Astrocyte (in vitro differentiated cells and primary cell): ENCODE measurements around the gene SOX18. TPM values are rescaled to one million over a fixed set of nuclear protein-coding genes. Genes with fewer than 3 reads are reported as not detected.

Source experiments
- DNase-seq: peaks from one replicate; pipeline ENCODE4 v3.0.0-alpha.2; 2010; ENCODE audit warnings: low read depth
- FAIRE-seq: peaks from 2 replicates; lab custom pipeline; 2011; peaks lifted over from hg19 to GRCh38; lab: Jason Lieb, UNC
- H2AFZ ChIP-seq: 2 replicates; pipeline ENCODE4 v1.6.0; 2012; ENCODE audit warnings: low read depth, low read length, inconsistent platforms
- H3K27ac ChIP-seq: 2 replicates; pipeline ENCODE4 v1.5.1; 2011; ENCODE audit warnings: low read depth, low read length, inconsistent platforms
- H3K27me3 ChIP-seq: 2 replicates; pipeline ENCODE4 v1.6.0; 2011; ENCODE audit warnings: low read length, inconsistent platforms; ENCODE audit not compliant: insufficient read depth
- H3K36me3 ChIP-seq: 2 replicates; pipeline ENCODE4 v1.5.1; 2011; ENCODE audit warnings: low read length, inconsistent platforms; ENCODE audit not compliant: insufficient read depth
- H3K4me1 ChIP-seq: 2 replicates; pipeline ENCODE4 v1.5.1; 2011; ENCODE audit warnings: low read length, inconsistent platforms; ENCODE audit not compliant: insufficient read depth
- H3K4me2 ChIP-seq: 2 replicates; pipeline ENCODE4 v1.6.0; 2012; ENCODE audit warnings: low read length, inconsistent platforms
- H3K4me3 ChIP-seq: 2 replicates; pipeline ENCODE4 v1.5.1; 2011; ENCODE audit warnings: low read depth, mild to moderate bottlenecking, low read length, inconsistent platforms; ENCODE audit not compliant: insufficient read depth
- H3K79me2 ChIP-seq: 2 replicates; pipeline ENCODE4 v1.6.0; 2012; ENCODE audit warnings: mild to moderate bottlenecking, low read length, inconsistent platforms; ENCODE audit not compliant: insufficient read depth
- H3K9ac ChIP-seq: 2 replicates; pipeline ENCODE4 v1.6.0; 2012; ENCODE audit warnings: mild to moderate bottlenecking, low read length, inconsistent platforms
- H3K9me3 ChIP-seq: 2 replicates; pipeline ENCODE4 v1.5.1; 2012; ENCODE audit warnings: low read depth, mild to moderate bottlenecking, low read length, inconsistent platforms; ENCODE audit not compliant: insufficient read depth
- H4K20me1 ChIP-seq: 2 replicates; pipeline ENCODE4 v1.6.0; 2012; ENCODE audit warnings: low read length, inconsistent platforms; ENCODE audit not compliant: insufficient read depth
- H3K27ac Mint-ChIP-seq: one replicate; pipeline ENCODE4 v1.8.0; 2021; ENCODE audit warnings: mild to moderate bottlenecking, mixed read lengths; ENCODE audit not compliant: unreplicated experiment
- H3K27me3 Mint-ChIP-seq: one replicate; pipeline ENCODE4 v1.8.0; 2021; ENCODE audit warnings: low read depth, mixed read lengths; ENCODE audit not compliant: unreplicated experiment
- H3K36me3 Mint-ChIP-seq: one replicate; pipeline ENCODE4 v1.8.0; 2021; ENCODE audit warnings: low read depth, mixed read lengths; ENCODE audit not compliant: unreplicated experiment
- H3K4me1 Mint-ChIP-seq: one replicate; pipeline ENCODE4 v1.8.0; 2021; ENCODE audit warnings: low read depth, mixed read lengths; ENCODE audit not compliant: unreplicated experiment
- H3K4me3 Mint-ChIP-seq: one replicate; pipeline ENCODE4 v1.8.0; 2021; ENCODE audit warnings: mild to moderate bottlenecking, moderate library complexity, mixed read lengths; ENCODE audit not compliant: unreplicated experiment
- H3K9me3 Mint-ChIP-seq: one replicate; pipeline ENCODE4 v1.8.0; 2021; ENCODE audit warnings: mild to moderate bottlenecking, mixed read lengths; ENCODE audit not compliant: unreplicated experiment
- CTCF ChIP-seq: IDR thresholded peaks from 2 replicates; pipeline ENCODE4 v1.5.1; 2011; ENCODE audit warnings: low read depth, mild to moderate bottlenecking, inconsistent platforms, low read length, moderate library complexity; ENCODE audit not compliant: insufficient read depth
- EZH2 ChIP-seq: IDR thresholded peaks from 2 replicates; pipeline ENCODE4 v1.6.1; 2012; ENCODE audit warnings: mild to moderate bottlenecking, low read length, inconsistent platforms; ENCODE audit not compliant: insufficient read depth
- total RNA-seq: library from RNA; stranded (reverse); gene quantifications from 2 replicates; pipeline ENCODE4 v1.2.1, GENCODE V29; 2021

Gene SOX18
- total RNA-seq, 1 donor from 2014 or later = 0.52 TPM

GRCh38 chr20:64052987-64053840, 3.8 kb upstream of the SOX18 start:
- H3K27me3 ChIP-seq = peaks cover 22% of the 10 kb centered on the region
- peak overlapping the region; percentile 20 for H3K4me3 Mint-ChIP-seq

GRCh38 chr20:64052326-64052722, 2.9 kb upstream of the SOX18 start:
- no peak overlapping the region for H3K4me2 ChIP-seq
- peaks cover 6% of the 10 kb centered on the region for H3K4me1 Mint-ChIP-seq

More at GRCh38 chr20:64052987-64053840, 3.8 kb upstream of the SOX18 start:
- no peaks in the 10 kb centered on the region for H3K9me3 ChIP-seq
- H3K4me1 ChIP-seq = peaks cover 7% of the 10 kb centered on the region
- Mint-ChIP-seq H3K4me1 (peaks cover 6% of the 10 kb centered on the region), H3K27me3 (peaks cover 20% of the 10 kb centered on the region), H3K9me3 (no peaks in the 10 kb centered on the region), H3K27ac (no peak overlapping the region), H3K36me3 (no peaks in the 10 kb centered on the region)
- H3K27ac ChIP-seq = no peak overlapping the region
- TF ChIP-seq EZH2 = no peak
- TF ChIP-seq CTCF = no peak
- H3K79me2 ChIP-seq = no peaks in the 10 kb centered on the region
- peaks cover 9% of the 10 kb centered on the region for H4K20me1 ChIP-seq
- DNase-seq (no peak), FAIRE-seq (no peak)
- H3K9ac ChIP-seq = no peak overlapping the region
- H3K4me2 ChIP-seq = no peak overlapping the region
- H3K36me3 ChIP-seq = no peaks in the 10 kb centered on the region
- peak overlapping the region; percentile 18 for H2AFZ ChIP-seq
- no peak overlapping the region for H3K4me3 ChIP-seq

More at GRCh38 chr20:64052326-64052722, 2.9 kb upstream of the SOX18 start:
- FAIRE-seq (no peak), DNase-seq (no peak)
- Mint-ChIP-seq H3K9me3 (no peaks in the 10 kb centered on the region), H3K27ac (no peak overlapping the region), H3K27me3 (peaks cover 26% of the 10 kb centered on the region), H3K36me3 (no peaks in the 10 kb centered on the region), H3K4me3 (no peak overlapping the region)
- H3K27ac ChIP-seq = no peak overlapping the region
- no peaks in the 10 kb centered on the region for H3K79me2 ChIP-seq
- no peak overlapping the region for H3K4me3 ChIP-seq
- no peaks in the 10 kb centered on the region for H3K9me3 ChIP-seq
- no peaks in the 10 kb centered on the region for H3K36me3 ChIP-seq
- H4K20me1 ChIP-seq = peaks cover 9% of the 10 kb centered on the region
- no peak overlapping the region for H2AFZ ChIP-seq
- peaks cover 3% of the 10 kb centered on the region for H3K4me1 ChIP-seq
- H3K27me3 ChIP-seq = peaks cover 30% of the 10 kb centered on the region
- H3K9ac ChIP-seq = no peak overlapping the region
- TF ChIP-seq CTCF (no peak), EZH2 (no peak)
